H1 (cell line): Measurements from ENCODE around the gene RAB3GAP1. TPM values are rescaled to one million over a fixed set of nuclear protein-coding genes. Genes with fewer than 3 reads are reported as not detected.

Source experiments
- ATF3 ChIP-seq: IDR thresholded peaks from 2 replicates; pipeline ENCODE4 v1.6.1; 2011; ENCODE audit warnings: low read depth, mild to moderate bottlenecking, low read length; ENCODE audit not compliant: insufficient read depth
- CTCF ChIP-seq, 3 experiments: IDR thresholded peaks; 1 replicate in 2 of 3; 2 replicates in 1 of 3; pipeline versions ENCODE4 v1.5.1 to v1.6.1; 2011; ENCODE audit warnings: low read length in 3 of 3, mild to moderate bottlenecking in 3 of 3, inconsistent platforms in 2 of 3, low read depth in 1 of 3, moderate library complexity in 1 of 3; ENCODE audit not compliant: insufficient read depth in 1 of 3; ENCODE audit errors: control extremely low read depth in 1 of 3
- FOSL1 ChIP-seq: IDR thresholded peaks from 2 replicates; pipeline ENCODE4 v1.6.1; 2011; ENCODE audit warnings: mild to moderate bottlenecking, low read depth, low read length, moderate library complexity; ENCODE audit not compliant: insufficient read depth
- polyA plus RNA-seq, 7 experiments: library from polyadenylated mRNA; depleted of rRNA in 3 of 7; stranded (reverse) in 5 of 7; unstranded in 2 of 7; fragments of >200 nt in 5 of 7; fragments of 200-250 nt in 2 of 7; gene quantifications; 1 replicate in 5 of 7; 2 replicates in 1 of 7; 4 replicates in 1 of 7; pipeline versions ENCODE4 v1.2.1 to v1.2.3, GENCODE V29; 2011 to 2013; ENCODE audit warnings: missing spikeins in 2 of 7, mixed read lengths in 2 of 7
- total RNA-seq: library from RNA; stranded (reverse); fragmentation: NEBNext Ultra II Directional; extraction: Animal tissue kit (Norgen Biotek cat#: 25700); gene quantifications from 2 replicates; pipeline ENCODE4 v1.2.1, GENCODE V29; 2021

Gene RAB3GAP1
- total and polyA plus RNA-seq, 2 of the 8 experiments (the other 6 are each of a cell fraction or from before 2014, with no cell fraction given), result 9.8 to 28.6 TPM

GRCh38 chr2:135186054-135186453 lies 134.0 kb downstream of the RAB3GAP1 start (continued):
- TF ChIP-seq CTCF (IDR thresholded peaks at IDR 0.05; ENCODE audit: control extremely low read depth in 1 of 3, insufficient read depth in 1 of 3, low read depth in 1 of 3, low read length in 3 of 3), result no peak
- no peak for TF ChIP-seq FOSL1
- TF ChIP-seq ATF3, result no peak
